GM23338 (cell line): ENCODE measurements around the gene COL1A1. TPM values are rescaled to one million over a fixed set of nuclear protein-coding genes. Genes with fewer than 3 reads are reported as not detected.

Source experiments
- ATAC-seq: fragments of 200-7000 bp; cut with Tn5 transposase; 3 replicates; pipeline ENCODE4 v1.9.1; 2020
- DNase-seq: peaks from one replicate; pipeline ENCODE4 v3.0.0-alpha.2; 2015; ENCODE audit warnings: low spot score
- H2AFZ ChIP-seq: fragments of 200-600 bp; sonication (generic); 2 replicates; pipeline ENCODE4 v1.8.0; 2016; ENCODE audit warnings: antibody characterized with exemption, mild to moderate bottlenecking, moderate library complexity
- H3F3A ChIP-seq: fragments of 200-600 bp; sonication (generic); replicated peaks from 2 replicates; pipeline ENCODE4 v1.8.0; 2017; ENCODE audit warnings: antibody characterized with exemption, mixed run types, low read depth
- H3K27ac ChIP-seq: fragments of 200-600 bp; sonication (generic); 2 replicates; pipeline ENCODE4 v1.6.1; 2016; ENCODE audit warnings: low read depth
- H3K27me3 ChIP-seq: fragments of 200-600 bp; sonication (generic); 2 replicates; pipeline ENCODE4 v1.8.0; 2016; ENCODE audit warnings: mild to moderate bottlenecking, mixed run types, moderate library complexity; ENCODE audit not compliant: insufficient read depth
- H3K36me3 ChIP-seq: fragments of 200-600 bp; sonication (generic); 2 replicates; pipeline ENCODE4 v1.8.0; 2016; ENCODE audit warnings: mild to moderate bottlenecking; ENCODE audit not compliant: insufficient read depth
- H3K4me1 ChIP-seq: fragments of 200-600 bp; sonication (generic); 2 replicates; pipeline ENCODE4 v1.8.0; 2016; ENCODE audit warnings: mild to moderate bottlenecking, moderate library complexity; ENCODE audit not compliant: insufficient read depth
- H3K4me2 ChIP-seq: fragments of 200-600 bp; sonication (generic); 2 replicates; pipeline ENCODE4 v1.7.1; 2017; ENCODE audit warnings: mixed run types
- H3K4me3 ChIP-seq: fragments of 200-600 bp; sonication (generic); 2 replicates; pipeline ENCODE4 v1.6.1; 2016; ENCODE audit warnings: mixed run types
- H3K79me2 ChIP-seq: fragments of 200-600 bp; sonication (generic); replicated peaks from 2 replicates; pipeline ENCODE4 v1.8.0; 2017; ENCODE audit warnings: mild to moderate bottlenecking; ENCODE audit not compliant: insufficient read depth
- H3K9me2 ChIP-seq: fragments of 200-600 bp; sonication (generic); 2 replicates; pipeline ENCODE4 v1.8.0; 2017; ENCODE audit not compliant: insufficient read depth
- H4K20me1 ChIP-seq: fragments of 200-600 bp; sonication (generic); replicated peaks from 2 replicates; pipeline ENCODE4 v1.8.0; 2017; ENCODE audit warnings: mild to moderate bottlenecking; ENCODE audit not compliant: insufficient read depth
- H3K27ac Mint-ChIP-seq: 2 replicates; pipeline ENCODE4 v1.8.0; 2020; ENCODE audit warnings: inconsistent platforms, mild to moderate bottlenecking, moderate library complexity, mixed read lengths
- H3K27me3 Mint-ChIP-seq: 3 replicates; pipeline ENCODE4 v1.8.0; 2022; ENCODE audit warnings: low read depth, mild to moderate bottlenecking, moderate library complexity, mixed read lengths, inconsistent platforms; ENCODE audit not compliant: insufficient read depth, poor library complexity
- H3K36me3 Mint-ChIP-seq: 3 replicates; pipeline ENCODE4 v1.8.0; 2021; ENCODE audit warnings: low read depth, mild to moderate bottlenecking, inconsistent platforms, moderate library complexity, mixed read lengths
- H3K4me1 Mint-ChIP-seq: 3 replicates; pipeline ENCODE4 v1.8.0; 2020; ENCODE audit warnings: mild to moderate bottlenecking, inconsistent platforms, mixed read lengths
- H3K4me3 Mint-ChIP-seq: 3 replicates; pipeline ENCODE4 v1.8.0; 2021; ENCODE audit warnings: moderate library complexity, mild to moderate bottlenecking, inconsistent platforms, mixed read lengths
- H3K9me3 Mint-ChIP-seq: 3 replicates; pipeline ENCODE4 v1.8.0; 2020; ENCODE audit warnings: moderate library complexity, mild to moderate bottlenecking, inconsistent platforms, mixed read lengths
- CREB1 ChIP-seq: fragments of 250-450 bp; sonication (Bioruptor Pico); IDR thresholded peaks from 2 replicates; pipeline ENCODE4 v1.5.0; 2020; ENCODE audit warnings: low read depth, mild to moderate bottlenecking, moderate library complexity
- EZH2 ChIP-seq: fragments of 200-600 bp; sonication (generic); IDR thresholded peaks from one replicate; pipeline ENCODE4 v1.8.0; 2017; ENCODE audit warnings: antibody characterized with exemption, mild to moderate bottlenecking, low read depth; ENCODE audit not compliant: unreplicated experiment
- EZH2phosphoT487 ChIP-seq: fragments of 200-600 bp; sonication (generic); IDR thresholded peaks from one replicate; pipeline ENCODE4 v1.8.1; 2018; ENCODE audit warnings: antibody characterized with exemption; ENCODE audit not compliant: unreplicated experiment
- NANOG ChIP-seq: IDR thresholded peaks from 2 replicates; pipeline ENCODE4 v1.6.1; 2016; ENCODE audit warnings: antibody characterized with exemption, borderline replicate concordance
- STAT1 ChIP-seq: IDR thresholded peaks from one replicate; pipeline ENCODE4 v1.6.1; 2016; ENCODE audit warnings: antibody characterized with exemption; ENCODE audit not compliant: unreplicated experiment
- ZNF114 ChIP-seq: fragments of 250-450 bp; sonication (Bioruptor Pico); IDR thresholded peaks from 2 replicates; pipeline ENCODE4 v1.5.0; 2020; ENCODE audit warnings: mild to moderate bottlenecking, moderate library complexity
- ZNF331 ChIP-seq: fragments of 250-450 bp; sonication (Bioruptor Pico); IDR thresholded peaks from 2 replicates; pipeline ENCODE4 v1.5.0; 2020; ENCODE audit warnings: low read depth, mild to moderate bottlenecking, moderate library complexity
- polyA plus RNA-seq: library from polyadenylated mRNA; unstranded; fragments of >200 nt; fragmentation: Nextera tagmentation; extraction: Ambion mirVana; gene quantifications from 2 replicates; pipeline ENCODE4 v1.2.1, GENCODE V29; 2016
- total RNA-seq: library from RNA; depleted of rRNA; stranded (reverse); fragments of >200 nt; shearing (Covaris generic); gene quantifications from 2 replicates; pipeline ENCODE4 v1.2.3, GENCODE V29; 2014
- TF ChIP-seq, protein P1 (sequence below): IDR thresholded peaks from 2 replicates; pipeline ENCODE4 v1.6.1; 2016; ENCODE audit warnings: antibody characterized with exemption
- TF ChIP-seq, protein P2 (sequence below), 2 experiments: fragments of 200-600 bp in 1 of 2; sonication (generic) in 1 of 2; conservative IDR thresholded peaks; 2 replicates each; pipeline versions ENCODE4 v1.5.1 to v1.6.1; 2016 to 2017; ENCODE audit warnings: antibody characterized with exemption in 2 of 2, low read depth in 2 of 2, mild to moderate bottlenecking in 2 of 2, moderate library complexity in 1 of 2
- TF ChIP-seq, protein P3 (sequence below): fragments of 250-450 bp; sonication (Bioruptor Pico); IDR thresholded peaks from 2 replicates; pipeline ENCODE4 v1.5.0; 2020; ENCODE audit warnings: mild to moderate bottlenecking, moderate library complexity
- TF ChIP-seq, protein P4 (sequence below): IDR thresholded peaks from one replicate; pipeline ENCODE4 v1.6.1; 2018; ENCODE audit warnings: antibody characterized with exemption; ENCODE audit not compliant: unreplicated experiment

COL1A1 gene
- total and polyA plus RNA-seq, 2 experiments from 2014 or later, result 21.2 to 34.3 TPM

DNA sequence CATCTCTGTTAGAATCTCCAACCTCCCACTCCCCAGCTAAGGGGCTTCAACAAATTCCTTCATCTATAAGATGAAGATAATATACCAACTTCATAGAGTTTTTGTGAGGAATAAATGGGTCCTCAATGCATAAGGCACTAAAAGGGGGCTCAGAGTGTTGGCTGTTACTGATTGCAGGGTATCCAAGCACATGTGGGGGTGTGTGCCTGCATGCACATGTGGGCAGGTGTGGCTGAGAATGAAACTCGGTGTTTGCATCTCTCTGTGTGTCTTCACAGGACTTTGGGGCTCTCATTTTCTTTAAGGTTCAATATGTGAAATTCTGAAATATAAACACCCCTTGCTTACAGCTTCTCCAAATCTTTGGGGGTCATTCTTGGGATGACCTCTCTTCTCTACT is 46.8 kb downstream of the COL1A1 start (continued):
- TF ChIP-seq, protein P1, sequence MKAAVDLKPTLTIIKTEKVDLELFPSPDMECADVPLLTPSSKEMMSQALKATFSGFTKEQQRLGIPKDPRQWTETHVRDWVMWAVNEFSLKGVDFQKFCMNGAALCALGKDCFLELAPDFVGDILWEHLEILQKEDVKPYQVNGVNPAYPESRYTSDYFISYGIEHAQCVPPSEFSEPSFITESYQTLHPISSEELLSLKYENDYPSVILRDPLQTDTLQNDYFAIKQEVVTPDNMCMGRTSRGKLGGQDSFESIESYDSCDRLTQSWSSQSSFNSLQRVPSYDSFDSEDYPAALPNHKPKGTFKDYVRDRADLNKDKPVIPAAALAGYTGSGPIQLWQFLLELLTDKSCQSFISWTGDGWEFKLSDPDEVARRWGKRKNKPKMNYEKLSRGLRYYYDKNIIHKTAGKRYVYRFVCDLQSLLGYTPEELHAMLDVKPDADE, result no peak
- TF ChIP-seq ZNF114 (CRISPR knock-in tag), result no peak

DNA sequence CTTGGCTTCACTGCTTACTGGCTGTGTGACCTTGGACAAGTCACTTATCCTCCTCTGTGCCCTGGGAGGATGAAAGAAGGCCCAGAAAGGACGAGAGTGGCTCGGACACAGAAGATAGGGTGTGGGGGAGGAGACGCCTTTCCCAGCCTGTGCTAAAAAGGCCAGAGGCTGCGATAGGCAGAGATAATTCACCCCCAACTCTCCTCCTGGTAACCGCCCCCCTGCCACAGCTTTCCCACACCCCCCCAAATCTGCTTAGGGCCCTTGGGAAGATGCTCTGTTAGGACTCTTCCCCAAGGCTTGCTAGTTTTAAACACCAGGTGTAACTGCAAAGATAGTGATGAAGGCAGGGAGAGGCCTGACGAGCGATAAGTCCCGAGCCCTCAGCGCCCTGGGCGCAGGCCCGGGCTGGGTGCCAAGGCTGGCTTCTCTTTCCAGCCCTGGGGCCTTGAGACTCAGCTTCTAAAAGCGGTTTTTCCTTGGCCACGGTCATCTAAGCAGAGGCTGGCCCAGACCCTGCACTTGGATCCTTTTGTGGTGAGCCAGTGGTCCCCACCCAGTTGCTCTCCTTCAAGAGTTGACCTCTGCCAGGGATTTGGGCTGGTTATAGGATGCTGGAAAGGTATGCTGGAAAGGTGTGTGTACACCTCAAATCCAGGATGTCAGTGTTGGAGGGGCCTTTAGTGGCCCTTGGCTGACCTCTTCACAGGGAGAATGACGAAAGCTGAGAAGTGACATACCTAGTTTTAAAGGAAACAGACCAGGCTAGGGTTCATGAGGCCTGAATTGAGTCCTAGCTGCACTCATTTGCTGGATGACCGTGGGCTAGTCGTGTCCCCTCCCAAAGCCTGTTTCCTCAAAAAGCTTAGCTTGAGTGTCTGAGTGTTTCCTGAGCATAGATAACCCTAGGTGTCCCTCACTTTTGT is 47.5 kb downstream of the COL1A1 start:
- Histone ChIP-seq H4K20me1 (no peaks in the 10 kb centered on the region), H3K4me2 (no peak overlapping the region), H2AFZ (no peak overlapping the region), H3K4me1 (peaks cover 11% of the 10 kb centered on the region), H3K79me2 (no peaks in the 10 kb centered on the region), H3K36me3 (no peaks in the 10 kb centered on the region), H3K27ac (no peak overlapping the region), H3K4me3 (no peak overlapping the region), H3K9me2 (no peaks in the 10 kb centered on the region), H3K27me3 (peaks cover 17% of the 10 kb centered on the region), H3F3A (peaks cover 5% of the 10 kb centered on the region; the same call in 1 of the 2 replicates)
- Mint-ChIP-seq H3K27me3 (peaks cover 18% of the 10 kb centered on the region), H3K4me3 (no peak overlapping the region), H3K36me3 (no peaks in the 10 kb centered on the region), H3K9me3 (no peaks in the 10 kb centered on the region; the same call in 2 of the 3 replicates), H3K4me1 (peaks cover 20% of the 10 kb centered on the region), H3K27ac (no peak overlapping the region)
- DNase-seq (no peak), ATAC-seq (no peak)
- TF ChIP-seq, protein P2, sequence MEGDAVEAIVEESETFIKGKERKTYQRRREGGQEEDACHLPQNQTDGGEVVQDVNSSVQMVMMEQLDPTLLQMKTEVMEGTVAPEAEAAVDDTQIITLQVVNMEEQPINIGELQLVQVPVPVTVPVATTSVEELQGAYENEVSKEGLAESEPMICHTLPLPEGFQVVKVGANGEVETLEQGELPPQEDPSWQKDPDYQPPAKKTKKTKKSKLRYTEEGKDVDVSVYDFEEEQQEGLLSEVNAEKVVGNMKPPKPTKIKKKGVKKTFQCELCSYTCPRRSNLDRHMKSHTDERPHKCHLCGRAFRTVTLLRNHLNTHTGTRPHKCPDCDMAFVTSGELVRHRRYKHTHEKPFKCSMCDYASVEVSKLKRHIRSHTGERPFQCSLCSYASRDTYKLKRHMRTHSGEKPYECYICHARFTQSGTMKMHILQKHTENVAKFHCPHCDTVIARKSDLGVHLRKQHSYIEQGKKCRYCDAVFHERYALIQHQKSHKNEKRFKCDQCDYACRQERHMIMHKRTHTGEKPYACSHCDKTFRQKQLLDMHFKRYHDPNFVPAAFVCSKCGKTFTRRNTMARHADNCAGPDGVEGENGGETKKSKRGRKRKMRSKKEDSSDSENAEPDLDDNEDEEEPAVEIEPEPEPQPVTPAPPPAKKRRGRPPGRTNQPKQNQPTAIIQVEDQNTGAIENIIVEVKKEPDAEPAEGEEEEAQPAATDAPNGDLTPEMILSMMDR (conservative IDR thresholded peaks at IDR 0.05; ENCODE audit: low read depth in 2 of 2), result no peak
- TF ChIP-seq ZNF114 (CRISPR knock-in tag) (no peak), ZNF331 (no peak), STAT1 (no peak), EZH2phosphoT487 (no peak), NANOG (no peak), EZH2 (no peak), CREB1 (CRISPR knock-in tag) (no peak)
- TF ChIP-seq, protein P3, sequence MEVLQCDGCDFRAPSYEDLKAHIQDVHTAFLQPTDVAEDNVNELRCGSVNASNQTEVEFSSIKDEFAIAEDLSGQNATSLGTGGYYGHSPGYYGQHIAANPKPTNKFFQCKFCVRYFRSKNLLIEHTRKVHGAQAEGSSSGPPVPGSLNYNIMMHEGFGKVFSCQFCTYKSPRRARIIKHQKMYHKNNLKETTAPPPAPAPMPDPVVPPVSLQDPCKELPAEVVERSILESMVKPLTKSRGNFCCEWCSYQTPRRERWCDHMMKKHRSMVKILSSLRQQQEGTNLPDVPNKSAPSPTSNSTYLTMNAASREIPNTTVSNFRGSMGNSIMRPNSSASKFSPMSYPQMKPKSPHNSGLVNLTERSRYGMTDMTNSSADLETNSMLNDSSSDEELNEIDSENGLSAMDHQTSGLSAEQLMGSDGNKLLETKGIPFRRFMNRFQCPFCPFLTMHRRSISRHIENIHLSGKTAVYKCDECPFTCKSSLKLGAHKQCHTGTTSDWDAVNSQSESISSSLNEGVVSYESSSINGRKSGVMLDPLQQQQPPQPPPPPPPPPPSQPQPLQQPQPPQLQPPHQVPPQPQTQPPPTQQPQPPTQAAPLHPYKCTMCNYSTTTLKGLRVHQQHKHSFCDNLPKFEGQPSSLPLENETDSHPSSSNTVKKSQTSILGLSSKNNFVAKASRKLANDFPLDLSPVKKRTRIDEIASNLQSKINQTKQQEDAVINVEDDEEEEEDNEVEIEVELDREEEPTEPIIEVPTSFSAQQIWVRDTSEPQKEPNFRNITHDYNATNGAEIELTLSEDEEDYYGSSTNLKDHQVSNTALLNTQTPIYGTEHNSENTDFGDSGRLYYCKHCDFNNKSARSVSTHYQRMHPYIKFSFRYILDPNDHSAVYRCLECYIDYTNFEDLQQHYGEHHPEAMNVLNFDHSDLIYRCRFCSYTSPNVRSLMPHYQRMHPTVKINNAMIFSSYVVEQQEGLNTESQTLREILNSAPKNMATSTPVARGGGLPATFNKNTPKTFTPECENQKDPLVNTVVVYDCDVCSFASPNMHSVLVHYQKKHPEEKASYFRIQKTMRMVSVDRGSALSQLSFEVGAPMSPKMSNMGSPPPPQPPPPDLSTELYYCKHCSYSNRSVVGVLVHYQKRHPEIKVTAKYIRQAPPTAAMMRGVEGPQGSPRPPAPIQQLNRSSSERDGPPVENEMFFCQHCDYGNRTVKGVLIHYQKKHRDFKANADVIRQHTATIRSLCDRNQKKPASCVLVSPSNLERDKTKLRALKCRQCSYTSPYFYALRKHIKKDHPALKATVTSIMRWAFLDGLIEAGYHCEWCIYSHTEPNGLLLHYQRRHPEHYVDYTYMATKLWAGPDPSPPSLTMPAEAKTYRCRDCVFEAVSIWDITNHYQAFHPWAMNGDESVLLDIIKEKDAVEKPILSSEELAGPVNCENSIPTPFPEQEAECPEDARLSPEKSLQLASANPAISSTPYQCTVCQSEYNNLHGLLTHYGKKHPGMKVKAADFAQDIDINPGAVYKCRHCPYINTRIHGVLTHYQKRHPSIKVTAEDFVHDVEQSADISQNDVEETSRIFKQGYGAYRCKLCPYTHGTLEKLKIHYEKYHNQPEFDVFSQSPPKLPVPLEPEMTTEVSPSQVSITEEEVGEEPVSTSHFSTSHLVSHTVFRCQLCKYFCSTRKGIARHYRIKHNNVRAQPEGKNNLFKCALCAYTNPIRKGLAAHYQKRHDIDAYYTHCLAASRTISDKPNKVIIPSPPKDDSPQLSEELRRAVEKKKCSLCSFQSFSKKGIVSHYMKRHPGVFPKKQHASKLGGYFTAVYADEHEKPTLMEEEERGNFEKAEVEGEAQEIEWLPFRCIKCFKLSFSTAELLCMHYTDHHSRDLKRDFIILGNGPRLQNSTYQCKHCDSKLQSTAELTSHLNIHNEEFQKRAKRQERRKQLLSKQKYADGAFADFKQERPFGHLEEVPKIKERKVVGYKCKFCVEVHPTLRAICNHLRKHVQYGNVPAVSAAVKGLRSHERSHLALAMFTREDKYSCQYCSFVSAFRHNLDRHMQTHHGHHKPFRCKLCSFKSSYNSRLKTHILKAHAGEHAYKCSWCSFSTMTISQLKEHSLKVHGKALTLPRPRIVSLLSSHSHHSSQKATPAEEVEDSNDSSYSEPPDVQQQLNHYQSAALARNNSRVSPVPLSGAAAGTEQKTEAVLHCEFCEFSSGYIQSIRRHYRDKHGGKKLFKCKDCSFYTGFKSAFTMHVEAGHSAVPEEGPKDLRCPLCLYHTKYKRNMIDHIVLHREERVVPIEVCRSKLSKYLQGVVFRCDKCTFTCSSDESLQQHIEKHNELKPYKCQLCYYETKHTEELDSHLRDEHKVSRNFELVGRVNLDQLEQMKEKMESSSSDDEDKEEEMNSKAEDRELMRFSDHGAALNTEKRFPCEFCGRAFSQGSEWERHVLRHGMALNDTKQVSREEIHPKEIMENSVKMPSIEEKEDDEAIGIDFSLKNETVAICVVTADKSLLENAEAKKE (CRISPR knock-in tag), result no peak
- TF ChIP-seq, protein P4, sequence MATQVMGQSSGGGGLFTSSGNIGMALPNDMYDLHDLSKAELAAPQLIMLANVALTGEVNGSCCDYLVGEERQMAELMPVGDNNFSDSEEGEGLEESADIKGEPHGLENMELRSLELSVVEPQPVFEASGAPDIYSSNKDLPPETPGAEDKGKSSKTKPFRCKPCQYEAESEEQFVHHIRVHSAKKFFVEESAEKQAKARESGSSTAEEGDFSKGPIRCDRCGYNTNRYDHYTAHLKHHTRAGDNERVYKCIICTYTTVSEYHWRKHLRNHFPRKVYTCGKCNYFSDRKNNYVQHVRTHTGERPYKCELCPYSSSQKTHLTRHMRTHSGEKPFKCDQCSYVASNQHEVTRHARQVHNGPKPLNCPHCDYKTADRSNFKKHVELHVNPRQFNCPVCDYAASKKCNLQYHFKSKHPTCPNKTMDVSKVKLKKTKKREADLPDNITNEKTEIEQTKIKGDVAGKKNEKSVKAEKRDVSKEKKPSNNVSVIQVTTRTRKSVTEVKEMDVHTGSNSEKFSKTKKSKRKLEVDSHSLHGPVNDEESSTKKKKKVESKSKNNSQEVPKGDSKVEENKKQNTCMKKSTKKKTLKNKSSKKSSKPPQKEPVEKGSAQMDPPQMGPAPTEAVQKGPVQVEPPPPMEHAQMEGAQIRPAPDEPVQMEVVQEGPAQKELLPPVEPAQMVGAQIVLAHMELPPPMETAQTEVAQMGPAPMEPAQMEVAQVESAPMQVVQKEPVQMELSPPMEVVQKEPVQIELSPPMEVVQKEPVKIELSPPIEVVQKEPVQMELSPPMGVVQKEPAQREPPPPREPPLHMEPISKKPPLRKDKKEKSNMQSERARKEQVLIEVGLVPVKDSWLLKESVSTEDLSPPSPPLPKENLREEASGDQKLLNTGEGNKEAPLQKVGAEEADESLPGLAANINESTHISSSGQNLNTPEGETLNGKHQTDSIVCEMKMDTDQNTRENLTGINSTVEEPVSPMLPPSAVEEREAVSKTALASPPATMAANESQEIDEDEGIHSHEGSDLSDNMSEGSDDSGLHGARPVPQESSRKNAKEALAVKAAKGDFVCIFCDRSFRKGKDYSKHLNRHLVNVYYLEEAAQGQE, result no peak
